ENCODE measurements around the gene TBR1.
A peak's percentile ranks its signal among the peaks of the same experiment; 100 is the strongest.

Gene TBR1

GRCh38 chr2:161415034-161415986 is 787 bp upstream of the TBR1 start:
- peak in 1 of 2 donors; percentile 23 for DNase-seq

GRCh38 chr2:161416708-161417437 is 776 bp downstream of the TBR1 start:
- no peak for DNase-seq

GRCh38 chr2:161417438-161418274 is 1.6 kb downstream of the TBR1 start:
- no peak for DNase-seq

- no peak for DNase-seq
Measured at GRCh38 chr2:161418275-161418714, 2.2 kb downstream of the TBR1 start.

- DNase-seq = peak in 1 of 2 donors; percentile 16
Measured at GRCh38 chr2:161418715-161419637, 2.9 kb downstream of the TBR1 start.

- DNase-seq = no peak
Measured at GRCh38 chr2:161419638-161420190, 3.6 kb downstream of the TBR1 start.

GRCh38 chr2:161420406-161421074 is 4.4 kb downstream of the TBR1 start:
- no peak for DNase-seq

- no peak for DNase-seq
Measured at GRCh38 chr2:161421686-161422085, 5.6 kb downstream of the TBR1 start.

- no peak for DNase-seq
Measured at GRCh38 chr2:161422816-161423403, 6.8 kb downstream of the TBR1 start.

GRCh38 chr2:161423421-161424393 is 7.6 kb downstream of the TBR1 start:
- DNase-seq = peak in 1 of 2 donors; percentile 15

- DNase-seq = no peak
Measured at GRCh38 chr2:161424394-161424769, 8.3 kb downstream of the TBR1 start.

- DNase-seq = no peak
Measured at GRCh38 chr2:161424891-161425727, 9.0 kb downstream of the TBR1 start.

GRCh38 chr2:161425728-161426454 is 9.8 kb downstream of the TBR1 start:
- DNase-seq = no peak

- peak in 1 of 2 donors; percentile 41 for DNase-seq
Measured at GRCh38 chr2:161426455-161426921, 10.4 kb downstream of the TBR1 start.

GRCh38 chr2:161426922-161427663 is 11.0 kb downstream of the TBR1 start:
- DNase-seq = no peak

Measured in stimulated activated CD4-positive, alpha-beta T cell treated with anti-CD3 and anti-CD28 coated beads, Interleukin-2, amount 100 ng/mL, for 24 hours (primary cell).